WTC11 (cell line): ENCODE data around the gene STAU1. TPM values are rescaled to one million over a fixed set of nuclear protein-coding genes. Genes with fewer than 3 reads are reported as not detected.

ENCODE experiments used
- ATAC-seq: fragments of 200-7000 bp; cut with Tn5 transposase; 2 replicates; pipeline ENCODE4 v1.10.0; 2021; ENCODE audit warnings: mild to moderate bottlenecking, moderate library complexity
- CTCF ChIA-PET: fragments of 300-600 bp; sonication (Branson Sonifier 250); formaldehyde crosslinking; loops from one replicate; lab custom pipeline; 2021; ENCODE audit warnings: antibody characterized with exemption; lab: Charles Lee
- POLR2A ChIA-PET: fragments of 350-600 bp; sonication (Branson Sonifier 250); formaldehyde crosslinking; loops from one replicate; lab custom pipeline; 2021; ENCODE audit warnings: antibody characterized with exemption; lab: Charles Lee
- DNase-seq: peaks from one replicate; pipeline ENCODE4 v3.0.0; 2021; ENCODE audit warnings: low spot score
- H3K27ac Mint-ChIP-seq: 2 replicates; pipeline ENCODE4 v1.8.0; 2021; ENCODE audit warnings: mixed read lengths
- H3K27me3 Mint-ChIP-seq: 2 replicates; pipeline ENCODE4 v1.8.0; 2021; ENCODE audit warnings: low read depth, mild to moderate bottlenecking, moderate library complexity, mixed read lengths
- H3K36me3 Mint-ChIP-seq: 2 replicates; pipeline ENCODE4 v1.8.0; 2021; ENCODE audit warnings: mixed read lengths
- H3K4me1 Mint-ChIP-seq: 2 replicates; pipeline ENCODE4 v1.8.0; 2022; ENCODE audit warnings: mixed read lengths
- H3K4me3 Mint-ChIP-seq: 2 replicates; pipeline ENCODE4 v1.8.0; 2021; ENCODE audit warnings: mild to moderate bottlenecking, moderate library complexity, mixed read lengths
- H3K9me3 Mint-ChIP-seq: 2 replicates; pipeline ENCODE4 v1.8.0; 2021; ENCODE audit warnings: mixed read lengths
- ESRRA ChIP-seq: sonication (generic); formaldehyde crosslinking; IDR thresholded peaks from 2 replicates; pipeline ENCODE4 v1.8.1; 2022; ENCODE audit warnings: mild to moderate bottlenecking, missing genetic modification reagents, borderline replicate concordance
- ETV6 ChIP-seq: sonication (generic); formaldehyde crosslinking; IDR thresholded peaks from 2 replicates; pipeline ENCODE4 v1.8.1; 2022; ENCODE audit warnings: mild to moderate bottlenecking, missing genetic modification reagents
- HMGA2 ChIP-seq: fragments of 250-450 bp; sonication (Bioruptor Pico); IDR thresholded peaks from 2 replicates; pipeline ENCODE4 v1.4.0; 2021; ENCODE audit warnings: mild to moderate bottlenecking, moderate library complexity
- IRF2 ChIP-seq: sonication (generic); formaldehyde crosslinking; IDR thresholded peaks from 2 replicates; pipeline ENCODE4 v1.8.0; 2022; ENCODE audit warnings: low read depth, missing genetic modification reagents, borderline replicate concordance
- PRRX2 ChIP-seq: fragments of 250-450 bp; sonication (Bioruptor Pico); IDR thresholded peaks from 2 replicates; pipeline ENCODE4 v1.8.0; 2021; ENCODE audit warnings: mild to moderate bottlenecking
- ZNF121 ChIP-seq: sonication (generic); formaldehyde crosslinking; IDR thresholded peaks from 2 replicates; pipeline ENCODE4 v1.8.0; 2023; ENCODE audit warnings: missing genetic modification reagents
- total RNA-seq: library from RNA; stranded (reverse); gene quantifications from 3 replicates; pipeline ENCODE4 v1.2.3, GENCODE V29; 2021
- TF ChIP-seq, protein P1 (sequence below): sonication (generic); formaldehyde crosslinking; IDR thresholded peaks from 2 replicates; pipeline ENCODE4 v1.8.1; 2022; ENCODE audit warnings: low read depth, mild to moderate bottlenecking, moderate library complexity, missing genetic modification reagents, borderline replicate concordance
- TF ChIP-seq, protein P2 (sequence below): sonication (generic); formaldehyde crosslinking; IDR thresholded peaks from 2 replicates; pipeline ENCODE4 v1.8.1; 2022; ENCODE audit warnings: low read depth, missing genetic modification reagents, borderline replicate concordance
- TF ChIP-seq, protein P3 (sequence below): sonication (generic); formaldehyde crosslinking; IDR thresholded peaks from 2 replicates; pipeline ENCODE4 v1.8.1; 2022; ENCODE audit warnings: mild to moderate bottlenecking, moderate library complexity, missing genetic modification reagents
- TF ChIP-seq, protein P4 (sequence below): fragments of 200-600 bp; IDR thresholded peaks from 2 replicates; pipeline ENCODE4 v1.8.0; 2022; ENCODE audit warnings: antibody characterized with exemption
- TF ChIP-seq, protein P5 (sequence below): sonication (generic); formaldehyde crosslinking; IDR thresholded peaks from 2 replicates; pipeline ENCODE4 v1.8.1; 2022; ENCODE audit warnings: mild to moderate bottlenecking, missing genetic modification reagents, moderate library complexity, borderline replicate concordance
- TF ChIP-seq, protein P6 (sequence below): sonication (generic); formaldehyde crosslinking; IDR thresholded peaks from 2 replicates; pipeline ENCODE4 v1.8.0; 2023; ENCODE audit warnings: mild to moderate bottlenecking, missing genetic modification reagents

The STAU1 gene
- total RNA-seq, 1 experiment from 2014 or later, result 92.6 TPM

- TF ChIP-seq ESRRA (CRISPR knock-in tag) (no peak), PRRX2 (CRISPR knock-in tag) (no peak)
- TF ChIP-seq, protein P1, sequence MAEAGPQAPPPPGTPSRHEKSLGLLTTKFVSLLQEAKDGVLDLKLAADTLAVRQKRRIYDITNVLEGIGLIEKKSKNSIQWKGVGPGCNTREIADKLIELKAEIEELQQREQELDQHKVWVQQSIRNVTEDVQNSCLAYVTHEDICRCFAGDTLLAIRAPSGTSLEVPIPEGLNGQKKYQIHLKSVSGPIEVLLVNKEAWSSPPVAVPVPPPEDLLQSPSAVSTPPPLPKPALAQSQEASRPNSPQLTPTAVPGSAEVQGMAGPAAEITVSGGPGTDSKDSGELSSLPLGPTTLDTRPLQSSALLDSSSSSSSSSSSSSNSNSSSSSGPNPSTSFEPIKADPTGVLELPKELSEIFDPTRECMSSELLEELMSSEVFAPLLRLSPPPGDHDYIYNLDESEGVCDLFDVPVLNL (CRISPR knock-in tag), result no peak
- TF ChIP-seq, protein P2, sequence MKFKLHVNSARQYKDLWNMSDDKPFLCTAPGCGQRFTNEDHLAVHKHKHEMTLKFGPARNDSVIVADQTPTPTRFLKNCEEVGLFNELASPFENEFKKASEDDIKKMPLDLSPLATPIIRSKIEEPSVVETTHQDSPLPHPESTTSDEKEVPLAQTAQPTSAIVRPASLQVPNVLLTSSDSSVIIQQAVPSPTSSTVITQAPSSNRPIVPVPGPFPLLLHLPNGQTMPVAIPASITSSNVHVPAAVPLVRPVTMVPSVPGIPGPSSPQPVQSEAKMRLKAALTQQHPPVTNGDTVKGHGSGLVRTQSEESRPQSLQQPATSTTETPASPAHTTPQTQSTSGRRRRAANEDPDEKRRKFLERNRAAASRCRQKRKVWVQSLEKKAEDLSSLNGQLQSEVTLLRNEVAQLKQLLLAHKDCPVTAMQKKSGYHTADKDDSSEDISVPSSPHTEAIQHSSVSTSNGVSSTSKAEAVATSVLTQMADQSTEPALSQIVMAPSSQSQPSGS (CRISPR knock-in tag), result no peak
These were observed 26.5 kb downstream of the STAU1 start (continued) for GRCh38 chr20:49161428-49162152.

DNA sequence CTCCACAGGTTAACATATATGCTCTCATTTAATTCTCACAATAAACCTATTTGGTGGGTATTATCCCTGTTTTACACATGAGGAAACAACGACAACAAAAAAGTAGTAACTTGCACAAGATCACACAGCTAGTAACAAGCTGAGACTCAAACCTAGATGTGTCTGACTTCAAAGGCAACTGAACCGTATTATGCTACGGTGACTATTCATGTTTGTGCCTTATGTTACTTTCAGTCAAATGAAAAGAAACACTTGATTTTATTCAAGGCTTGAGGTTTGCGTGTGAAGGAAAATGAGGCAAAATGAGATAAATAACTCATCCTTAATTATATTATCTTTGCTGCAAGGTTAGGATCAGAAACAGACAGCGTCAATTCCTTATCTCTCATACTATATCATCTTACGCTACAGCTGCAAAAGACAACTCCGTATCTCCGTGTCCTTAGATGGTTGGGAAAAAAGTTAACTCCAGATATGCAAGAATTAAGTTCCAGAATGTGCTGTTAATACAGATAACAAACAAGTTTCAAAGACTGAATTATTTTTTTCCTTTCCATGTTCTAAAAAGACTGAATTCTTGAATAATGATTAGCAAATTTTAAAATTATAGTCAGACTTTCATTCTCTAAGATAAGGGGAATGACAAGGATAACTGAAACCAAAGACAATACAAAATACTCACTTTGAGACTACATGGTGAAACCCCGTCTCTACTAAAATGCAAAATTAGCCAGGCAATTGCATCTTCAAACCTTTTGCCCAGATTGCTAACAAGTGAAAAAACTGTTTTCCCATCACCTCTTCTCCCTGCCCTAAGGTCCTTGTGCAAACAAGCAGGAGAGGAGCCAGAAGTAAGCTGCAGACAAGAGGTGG lies 27.8 kb downstream of the STAU1 start:
- CTCF ChIA-PET, result interaction anchor here (1.2 kb wide), 1 partner anchor 56 kb away, joined by 3 read pairs; no protein-coding TSS in a partner anchor
- DNase-seq, result no peak
- no peak for ATAC-seq
- H3K9me3 Mint-ChIP-seq, result no peaks in the 10 kb centered on the region
- no peak for TF ChIP-seq HMGA2 (CRISPR knock-in tag)
- TF ChIP-seq PRRX2 (CRISPR knock-in tag), result no peak
- TF ChIP-seq, protein P3, sequence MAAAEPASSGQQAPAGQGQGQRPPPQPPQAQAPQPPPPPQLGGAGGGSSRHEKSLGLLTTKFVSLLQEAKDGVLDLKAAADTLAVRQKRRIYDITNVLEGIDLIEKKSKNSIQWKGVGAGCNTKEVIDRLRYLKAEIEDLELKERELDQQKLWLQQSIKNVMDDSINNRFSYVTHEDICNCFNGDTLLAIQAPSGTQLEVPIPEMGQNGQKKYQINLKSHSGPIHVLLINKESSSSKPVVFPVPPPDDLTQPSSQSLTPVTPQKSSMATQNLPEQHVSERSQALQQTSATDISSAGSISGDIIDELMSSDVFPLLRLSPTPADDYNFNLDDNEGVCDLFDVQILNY (CRISPR knock-in tag), result no peak
- TF ChIP-seq ETV6 (CRISPR knock-in tag), result no peak
- no peak for TF ChIP-seq IRF2 (CRISPR knock-in tag)
- TF ChIP-seq, all 79 proteins: peak for 0
- POLR2A ChIA-PET, result interaction anchor here (0.7 kb wide), 1 partner anchor 690 kb away, joined by 3 read pairs; no protein-coding TSS in a partner anchor
- Mint-ChIP-seq H3K27ac (peak overlapping the region; percentile 39), H3K27me3 (no peaks in the 10 kb centered on the region), H3K4me3 (no peak overlapping the region), H3K4me1 (no peaks in the 10 kb centered on the region), H3K36me3 (peaks cover 11% of the 10 kb centered on the region)

DNA sequence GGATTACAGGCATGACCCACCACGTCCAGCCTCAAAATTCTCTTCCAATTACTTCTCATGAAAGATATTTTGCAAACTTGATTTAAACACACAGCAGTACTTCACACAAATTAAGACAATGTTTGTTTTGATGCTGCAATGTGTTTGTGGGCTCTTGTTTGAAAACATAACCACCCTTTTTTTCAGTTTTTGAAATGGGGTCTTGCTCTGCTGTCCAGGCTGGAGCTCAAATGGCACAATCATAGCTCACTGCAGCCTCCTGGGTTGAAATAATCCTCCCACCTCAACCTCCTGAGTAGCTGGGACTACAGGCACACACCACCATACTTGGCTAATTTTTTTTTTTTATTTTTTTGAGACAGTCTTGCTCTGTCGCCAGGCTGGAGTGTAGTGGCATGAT lies 31.0 kb downstream of the STAU1 start:
- no peaks in the 10 kb centered on the region for H3K9me3 Mint-ChIP-seq
- DNase-seq (no peak), ATAC-seq (no peak)
- H3K4me3 Mint-ChIP-seq, result no peak overlapping the region
- TF ChIP-seq ZNF121 (CRISPR knock-in tag), result peak; percentile 36; the same call in 1 of the 2 replicates
- TF ChIP-seq, protein P4, sequence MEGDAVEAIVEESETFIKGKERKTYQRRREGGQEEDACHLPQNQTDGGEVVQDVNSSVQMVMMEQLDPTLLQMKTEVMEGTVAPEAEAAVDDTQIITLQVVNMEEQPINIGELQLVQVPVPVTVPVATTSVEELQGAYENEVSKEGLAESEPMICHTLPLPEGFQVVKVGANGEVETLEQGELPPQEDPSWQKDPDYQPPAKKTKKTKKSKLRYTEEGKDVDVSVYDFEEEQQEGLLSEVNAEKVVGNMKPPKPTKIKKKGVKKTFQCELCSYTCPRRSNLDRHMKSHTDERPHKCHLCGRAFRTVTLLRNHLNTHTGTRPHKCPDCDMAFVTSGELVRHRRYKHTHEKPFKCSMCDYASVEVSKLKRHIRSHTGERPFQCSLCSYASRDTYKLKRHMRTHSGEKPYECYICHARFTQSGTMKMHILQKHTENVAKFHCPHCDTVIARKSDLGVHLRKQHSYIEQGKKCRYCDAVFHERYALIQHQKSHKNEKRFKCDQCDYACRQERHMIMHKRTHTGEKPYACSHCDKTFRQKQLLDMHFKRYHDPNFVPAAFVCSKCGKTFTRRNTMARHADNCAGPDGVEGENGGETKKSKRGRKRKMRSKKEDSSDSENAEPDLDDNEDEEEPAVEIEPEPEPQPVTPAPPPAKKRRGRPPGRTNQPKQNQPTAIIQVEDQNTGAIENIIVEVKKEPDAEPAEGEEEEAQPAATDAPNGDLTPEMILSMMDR, result no peak
- no peaks in the 10 kb centered on the region for H3K27me3 Mint-ChIP-seq
- CTCF ChIA-PET, result no interaction called here
- H3K36me3 Mint-ChIP-seq, result peaks cover 13% of the 10 kb centered on the region
- H3K4me1 Mint-ChIP-seq, result no peaks in the 10 kb centered on the region
- POLR2A ChIA-PET, result no interaction called here
- no peak overlapping the region for H3K27ac Mint-ChIP-seq

- no peaks in the 10 kb centered on the region for H3K9me3 Mint-ChIP-seq
- ATAC-seq, result no peak
- no peak for DNase-seq
- no peak overlapping the region for H3K4me3 Mint-ChIP-seq
- CTCF ChIA-PET, result no interaction called here
- H3K27me3 Mint-ChIP-seq, result no peaks in the 10 kb centered on the region
- H3K4me1 Mint-ChIP-seq, result no peaks in the 10 kb centered on the region
- H3K27ac Mint-ChIP-seq, result no peak overlapping the region
- H3K36me3 Mint-ChIP-seq, result peaks cover 19% of the 10 kb centered on the region
- TF ChIP-seq, protein P5, sequence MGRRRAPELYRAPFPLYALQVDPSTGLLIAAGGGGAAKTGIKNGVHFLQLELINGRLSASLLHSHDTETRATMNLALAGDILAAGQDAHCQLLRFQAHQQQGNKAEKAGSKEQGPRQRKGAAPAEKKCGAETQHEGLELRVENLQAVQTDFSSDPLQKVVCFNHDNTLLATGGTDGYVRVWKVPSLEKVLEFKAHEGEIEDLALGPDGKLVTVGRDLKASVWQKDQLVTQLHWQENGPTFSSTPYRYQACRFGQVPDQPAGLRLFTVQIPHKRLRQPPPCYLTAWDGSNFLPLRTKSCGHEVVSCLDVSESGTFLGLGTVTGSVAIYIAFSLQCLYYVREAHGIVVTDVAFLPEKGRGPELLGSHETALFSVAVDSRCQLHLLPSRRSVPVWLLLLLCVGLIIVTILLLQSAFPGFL (CRISPR knock-in tag), result no peak
- TF ChIP-seq, protein P6, sequence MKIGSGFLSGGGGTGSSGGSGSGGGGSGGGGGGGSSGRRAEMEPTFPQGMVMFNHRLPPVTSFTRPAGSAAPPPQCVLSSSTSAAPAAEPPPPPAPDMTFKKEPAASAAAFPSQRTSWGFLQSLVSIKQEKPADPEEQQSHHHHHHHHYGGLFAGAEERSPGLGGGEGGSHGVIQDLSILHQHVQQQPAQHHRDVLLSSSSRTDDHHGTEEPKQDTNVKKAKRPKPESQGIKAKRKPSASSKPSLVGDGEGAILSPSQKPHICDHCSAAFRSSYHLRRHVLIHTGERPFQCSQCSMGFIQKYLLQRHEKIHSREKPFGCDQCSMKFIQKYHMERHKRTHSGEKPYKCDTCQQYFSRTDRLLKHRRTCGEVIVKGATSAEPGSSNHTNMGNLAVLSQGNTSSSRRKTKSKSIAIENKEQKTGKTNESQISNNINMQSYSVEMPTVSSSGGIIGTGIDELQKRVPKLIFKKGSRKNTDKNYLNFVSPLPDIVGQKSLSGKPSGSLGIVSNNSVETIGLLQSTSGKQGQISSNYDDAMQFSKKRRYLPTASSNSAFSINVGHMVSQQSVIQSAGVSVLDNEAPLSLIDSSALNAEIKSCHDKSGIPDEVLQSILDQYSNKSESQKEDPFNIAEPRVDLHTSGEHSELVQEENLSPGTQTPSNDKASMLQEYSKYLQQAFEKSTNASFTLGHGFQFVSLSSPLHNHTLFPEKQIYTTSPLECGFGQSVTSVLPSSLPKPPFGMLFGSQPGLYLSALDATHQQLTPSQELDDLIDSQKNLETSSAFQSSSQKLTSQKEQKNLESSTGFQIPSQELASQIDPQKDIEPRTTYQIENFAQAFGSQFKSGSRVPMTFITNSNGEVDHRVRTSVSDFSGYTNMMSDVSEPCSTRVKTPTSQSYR (CRISPR knock-in tag), result no peak
- TF ChIP-seq, all 79 proteins: peak for 0
- POLR2A ChIA-PET, result no interaction called here
These were observed 31.7 kb downstream of the STAU1 start for GRCh38 chr20:49156481-49156880.
